AG04450 (cell line): ENCODE measurements around the gene HHLA2. TPM values are rescaled to one million over a fixed set of nuclear protein-coding genes. Genes with fewer than 3 reads are reported as not detected.
"Not testable (repeated sequence)": the region's sequence is repeated elsewhere in the genome, so short reads cannot be mapped to it uniquely, and the experiment has no call there.

Source experiments
- CTCF ChIA-PET: fragments of 300-600, 350-600 bp; formaldehyde crosslinking; extraction: SDS; loops from one replicate; lab custom pipeline; 2022; ENCODE audit warnings: antibody characterized with exemption, inconsistent platforms; lab: Charles Lee
- POLR2A ChIA-PET: fragments of 350-600 bp; formaldehyde crosslinking; extraction: SDS; loops from one replicate; lab custom pipeline; 2021; ENCODE audit warnings: antibody characterized with exemption, inconsistent platforms; lab: Yijun Ruan, JAX
- DNase-seq: peaks from one replicate; pipeline ENCODE4 v3.0.0-alpha.2; 2011; ENCODE audit warnings: low read depth, low spot score
- H3K27ac ChIP-seq: one replicate; pipeline ENCODE4 v1.5.1; 2012; ENCODE audit warnings: low read depth, low read length, control low read depth
- H3K27me3 ChIP-seq: one replicate; pipeline ENCODE4 v1.6.0; 2012; ENCODE audit warnings: low read length; ENCODE audit not compliant: control insufficient read depth, insufficient read depth
- H3K4me3 ChIP-seq: 2 replicates; pipeline ENCODE4 v1.5.1; 2011; ENCODE audit warnings: mild to moderate bottlenecking, low read depth, low read length, control low read depth
- H3K9me3 ChIP-seq: 2 replicates; pipeline ENCODE4 v1.5.1; 2012; ENCODE audit warnings: low read length; ENCODE audit not compliant: control insufficient read depth, insufficient read depth
- polyA minus RNA-seq: library from RNA; depleted of rRNA, polyadenylated mRNA; stranded (reverse); fragments of >200 nt; gene quantifications from 2 replicates; pipeline ENCODE4 v1.2.3, GENCODE V29; 2011; rRNA and poly(A)+ RNA removed
- polyA plus RNA-seq: library from polyadenylated mRNA; depleted of rRNA; stranded (reverse); fragments of >200 nt; gene quantifications from 2 replicates; pipeline ENCODE4 v1.2.3, GENCODE V29; 2011; rRNA removed
- TF ChIP-seq, protein P1 (sequence below): IDR thresholded peaks from 2 replicates; pipeline ENCODE4 v1.5.1; 2011; ENCODE audit warnings: low read depth, low read length, control low read depth, inconsistent platforms

The HHLA2 gene, protein sequence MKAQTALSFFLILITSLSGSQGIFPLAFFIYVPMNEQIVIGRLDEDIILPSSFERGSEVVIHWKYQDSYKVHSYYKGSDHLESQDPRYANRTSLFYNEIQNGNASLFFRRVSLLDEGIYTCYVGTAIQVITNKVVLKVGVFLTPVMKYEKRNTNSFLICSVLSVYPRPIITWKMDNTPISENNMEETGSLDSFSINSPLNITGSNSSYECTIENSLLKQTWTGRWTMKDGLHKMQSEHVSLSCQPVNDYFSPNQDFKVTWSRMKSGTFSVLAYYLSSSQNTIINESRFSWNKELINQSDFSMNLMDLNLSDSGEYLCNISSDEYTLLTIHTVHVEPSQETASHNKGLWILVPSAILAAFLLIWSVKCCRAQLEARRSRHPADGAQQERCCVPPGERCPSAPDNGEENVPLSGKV
- not detected in 2 replicates for polyA plus RNA-seq
- polyA minus RNA-seq: not detected in 2 replicates

DNA sequence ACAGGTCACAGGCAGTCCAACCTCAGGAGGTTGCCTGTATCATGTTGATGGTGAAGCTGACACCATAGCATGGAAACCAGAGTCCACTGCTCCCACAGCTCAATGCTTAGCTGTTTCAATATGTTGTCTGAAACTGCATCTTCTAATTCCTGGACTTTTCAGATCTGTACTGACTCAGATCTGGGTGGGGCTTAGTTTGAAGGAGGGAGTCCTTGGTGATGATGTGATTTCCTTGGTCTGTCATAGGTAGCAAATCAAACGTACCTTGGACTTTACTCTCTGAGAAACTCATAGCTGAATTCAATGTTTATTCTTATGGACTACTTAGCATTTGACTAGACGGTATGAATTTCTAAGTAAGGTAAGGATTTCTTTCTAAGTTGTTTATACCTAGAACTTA lies at the start of gene HHLA2:
TSS of gene HHLA2 (plus strand) at position 310 of the 400 bp plus-strand sequence. CDS start 55,266 bp downstream, outside the sequence.
- no peak within 1 kb of the TSS for H3K4me3 ChIP-seq
- TF ChIP-seq, protein P1, sequence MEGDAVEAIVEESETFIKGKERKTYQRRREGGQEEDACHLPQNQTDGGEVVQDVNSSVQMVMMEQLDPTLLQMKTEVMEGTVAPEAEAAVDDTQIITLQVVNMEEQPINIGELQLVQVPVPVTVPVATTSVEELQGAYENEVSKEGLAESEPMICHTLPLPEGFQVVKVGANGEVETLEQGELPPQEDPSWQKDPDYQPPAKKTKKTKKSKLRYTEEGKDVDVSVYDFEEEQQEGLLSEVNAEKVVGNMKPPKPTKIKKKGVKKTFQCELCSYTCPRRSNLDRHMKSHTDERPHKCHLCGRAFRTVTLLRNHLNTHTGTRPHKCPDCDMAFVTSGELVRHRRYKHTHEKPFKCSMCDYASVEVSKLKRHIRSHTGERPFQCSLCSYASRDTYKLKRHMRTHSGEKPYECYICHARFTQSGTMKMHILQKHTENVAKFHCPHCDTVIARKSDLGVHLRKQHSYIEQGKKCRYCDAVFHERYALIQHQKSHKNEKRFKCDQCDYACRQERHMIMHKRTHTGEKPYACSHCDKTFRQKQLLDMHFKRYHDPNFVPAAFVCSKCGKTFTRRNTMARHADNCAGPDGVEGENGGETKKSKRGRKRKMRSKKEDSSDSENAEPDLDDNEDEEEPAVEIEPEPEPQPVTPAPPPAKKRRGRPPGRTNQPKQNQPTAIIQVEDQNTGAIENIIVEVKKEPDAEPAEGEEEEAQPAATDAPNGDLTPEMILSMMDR: no peak
- no peak within 1 kb of the TSS for H3K27ac ChIP-seq
- no peaks in the 10 kb centered on the region; the same call in 1 of the 2 replicates for H3K9me3 ChIP-seq
- CTCF ChIA-PET: no interaction called here
- POLR2A ChIA-PET: no interaction called here
- no peaks in the 10 kb centered on the region for H3K27me3 ChIP-seq
- DNase-seq: no peak

DNA sequence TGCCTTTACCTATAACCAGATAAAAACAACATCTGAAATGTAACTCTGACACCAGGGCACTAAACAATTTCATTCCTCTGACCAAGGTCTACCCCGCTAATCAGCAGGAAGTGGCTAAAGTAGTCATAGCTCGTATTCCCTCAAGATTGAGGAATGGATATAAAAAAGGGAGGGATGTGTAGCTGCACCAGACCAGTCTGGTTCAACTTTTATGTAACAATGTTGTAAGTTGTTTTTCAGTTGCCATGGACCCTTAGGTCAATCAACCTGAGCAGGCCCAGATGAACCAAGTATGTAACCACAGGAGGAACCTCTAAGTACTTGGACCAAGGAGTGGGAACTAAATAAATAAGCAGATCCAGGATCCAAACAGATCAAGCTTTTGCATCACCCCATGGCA lies 45.7 kb upstream of the HHLA2 start:
- CTCF ChIA-PET: interaction anchor here (1.2 kb wide), 1 partner anchor 323 kb away, joined by 3 read pairs; no protein-coding TSS in a partner anchor
- TF ChIP-seq, protein P1: no peak

DNA sequence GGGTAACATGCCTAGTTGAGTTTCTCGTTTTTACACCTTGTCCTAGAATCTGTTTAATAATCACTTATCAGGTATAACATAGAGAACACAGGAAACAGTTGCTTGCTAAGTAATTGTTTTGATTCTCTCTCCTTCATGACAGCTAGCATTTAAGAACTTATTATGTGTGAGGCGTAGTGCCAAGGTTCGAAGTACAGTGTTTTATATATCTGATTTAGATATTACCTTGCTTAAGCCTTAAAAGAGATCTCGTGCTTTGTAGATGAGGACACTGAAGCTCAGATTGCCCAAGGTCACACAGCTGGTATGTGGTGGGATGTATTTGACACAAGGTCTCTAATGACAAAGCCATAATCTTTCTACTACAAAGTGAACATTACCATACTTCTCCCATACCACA lies 45.1 kb upstream of the HHLA2 start:
- ChIA-PET POLR2A (no interaction called here), CTCF (interaction anchor here (1.2 kb wide), 1 partner anchor 324 kb away, joined by 3 read pairs; no protein-coding TSS in a partner anchor)
- no peak overlapping the region for H3K4me3 ChIP-seq
- TF ChIP-seq, protein P1: no peak
- no peak overlapping the region for H3K27ac ChIP-seq
- no peaks in the 10 kb centered on the region for H3K27me3 ChIP-seq
- no peak for DNase-seq
- no peaks in the 10 kb centered on the region for H3K9me3 ChIP-seq

More for the DNA sequence above, 45.7 kb upstream of the HHLA2 start:
- H3K9me3 ChIP-seq: no peaks in the 10 kb centered on the region
- no peaks in the 10 kb centered on the region for H3K27me3 ChIP-seq
- no peak for DNase-seq
- H3K4me3 ChIP-seq: no peak overlapping the region
- POLR2A ChIA-PET: no interaction called here
- no peak overlapping the region for H3K27ac ChIP-seq

DNA sequence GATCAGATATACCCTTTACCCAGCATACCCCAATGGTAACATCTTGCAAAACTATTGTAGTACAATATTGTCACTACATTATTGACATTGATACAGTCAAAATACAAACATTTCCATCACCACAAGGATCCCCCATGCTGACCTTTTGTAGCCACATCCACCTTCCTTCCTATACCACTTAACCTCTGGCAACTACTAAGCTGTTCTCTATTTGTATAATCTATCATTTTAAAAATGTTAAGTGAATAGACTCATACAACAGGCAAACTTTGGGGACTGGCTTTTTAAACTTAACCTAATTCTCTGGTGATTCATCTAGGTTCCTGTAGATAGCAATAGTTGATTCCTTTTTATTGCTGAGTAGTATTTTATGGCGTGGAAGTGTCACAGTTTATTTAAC lies 44.5 kb upstream of the HHLA2 start:
- ChIA-PET CTCF (no interaction called here), POLR2A (no interaction called here)
- TF ChIP-seq, protein P1: no peak
- DNase-seq: no peak
- Histone ChIP-seq H3K9me3 (no peaks in the 10 kb centered on the region), H3K27ac (no peak overlapping the region), H3K4me3 (no peak overlapping the region), H3K27me3 (no peaks in the 10 kb centered on the region)

DNA sequence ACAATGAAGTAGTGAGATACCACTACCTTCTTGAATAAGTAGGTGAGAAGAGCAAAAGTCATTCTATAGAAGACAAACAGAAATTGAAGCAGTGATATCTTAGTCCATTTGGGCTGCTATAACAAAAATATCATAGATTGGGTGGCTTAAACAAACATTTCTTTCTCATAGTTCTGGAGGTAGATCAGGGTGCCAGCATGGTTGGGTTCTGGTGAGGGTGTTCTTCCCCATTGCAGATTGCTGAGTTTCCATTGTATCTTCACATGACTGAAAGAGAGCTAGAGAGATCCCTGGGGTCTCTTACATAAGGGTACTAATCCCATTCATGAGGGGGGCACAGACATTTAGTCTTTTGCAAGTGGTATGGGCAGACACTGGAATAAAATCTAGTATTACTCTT lies 41.2 kb upstream of the HHLA2 start:
- no peaks in the 10 kb centered on the region for H3K27me3 ChIP-seq
- ChIA-PET POLR2A (no interaction called here), CTCF (no interaction called here)
- H3K4me3 ChIP-seq: no peak overlapping the region
- no peak overlapping the region for H3K27ac ChIP-seq
- H3K9me3 ChIP-seq: no peaks in the 10 kb centered on the region
- TF ChIP-seq, protein P1: no peak
- DNase-seq: no peak

DNA sequence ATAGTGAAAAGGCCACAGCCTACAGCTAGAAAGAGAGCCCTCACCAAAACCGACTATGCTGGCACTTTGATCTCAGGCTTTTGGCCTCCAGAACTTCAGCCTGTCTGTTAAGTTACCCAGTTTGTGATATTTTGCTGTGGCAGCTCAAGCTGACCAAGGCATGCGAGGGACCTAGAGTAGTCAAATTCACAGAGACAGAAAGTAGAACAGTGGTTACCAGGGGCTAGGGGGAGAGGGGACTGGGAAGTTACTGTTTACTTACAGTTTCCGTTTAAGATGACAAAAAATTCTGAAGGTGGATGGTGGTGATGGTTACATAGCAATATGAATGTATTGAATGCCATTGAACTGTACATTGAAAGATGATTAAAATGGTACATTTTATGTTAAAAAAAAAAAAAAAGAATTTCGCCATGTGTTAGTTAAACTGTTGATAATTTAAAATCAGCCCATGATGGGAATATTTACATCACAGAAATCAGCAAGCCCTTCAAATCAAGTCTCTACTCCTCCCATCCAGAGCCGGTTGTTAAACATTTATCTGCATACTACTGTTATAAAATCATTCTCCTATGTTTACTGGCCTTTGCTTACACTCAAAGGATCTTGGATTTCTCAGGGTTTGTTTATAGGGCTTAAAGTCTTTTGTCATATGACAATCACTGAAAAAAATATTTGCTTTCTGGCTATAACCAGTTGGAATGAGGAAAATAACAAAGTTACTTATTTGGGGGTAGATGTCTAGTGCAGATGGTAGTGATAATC lies 31.6 kb upstream of the HHLA2 start:
- H3K4me3 ChIP-seq, H3K27me3 ChIP-seq, CTCF ChIA-PET, H3K27ac ChIP-seq, H3K9me3 ChIP-seq, DNase-seq, POLR2A ChIA-PET: not testable (repeated sequence)

DNA sequence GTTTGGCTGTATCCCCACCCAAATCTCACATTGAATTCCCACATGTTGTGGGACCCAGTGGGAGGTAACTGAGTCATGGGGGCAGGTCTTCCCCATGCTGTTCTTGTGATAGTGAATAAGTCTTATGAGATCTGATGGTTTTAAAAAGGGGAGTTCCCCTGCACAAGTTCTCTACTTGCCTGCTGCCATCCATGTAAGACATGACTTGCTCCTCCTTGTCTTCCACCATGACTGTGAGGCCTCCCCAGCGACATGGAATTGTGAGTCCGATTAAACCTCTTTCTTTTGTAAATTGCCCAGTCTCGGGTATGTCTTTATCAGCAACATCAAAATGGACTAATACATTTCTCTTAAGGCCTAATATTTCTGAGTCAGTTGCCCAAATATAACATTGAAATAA lies 28.1 kb upstream of the HHLA2 start:
- CTCF ChIA-PET, H3K27me3 ChIP-seq, H3K27ac ChIP-seq, DNase-seq, POLR2A ChIA-PET, H3K9me3 ChIP-seq, H3K4me3 ChIP-seq: not testable (repeated sequence)
